ENCODE results near the gene BROX. TPM values are rescaled to one million over a fixed set of nuclear protein-coding genes. Genes with fewer than 3 reads are reported as not detected.
"Not testable (repeated sequence)": the region's sequence is repeated elsewhere in the genome, so short reads cannot be mapped to it uniquely, and the experiment has no call there.

Gene BROX
- total and polyA plus RNA-seq, 10 of the 15 experiments (the other 5 are each of a cell fraction or from before 2014, with no cell fraction given), result 5.8 to 42.0 (median 16.8) TPM

DNA sequence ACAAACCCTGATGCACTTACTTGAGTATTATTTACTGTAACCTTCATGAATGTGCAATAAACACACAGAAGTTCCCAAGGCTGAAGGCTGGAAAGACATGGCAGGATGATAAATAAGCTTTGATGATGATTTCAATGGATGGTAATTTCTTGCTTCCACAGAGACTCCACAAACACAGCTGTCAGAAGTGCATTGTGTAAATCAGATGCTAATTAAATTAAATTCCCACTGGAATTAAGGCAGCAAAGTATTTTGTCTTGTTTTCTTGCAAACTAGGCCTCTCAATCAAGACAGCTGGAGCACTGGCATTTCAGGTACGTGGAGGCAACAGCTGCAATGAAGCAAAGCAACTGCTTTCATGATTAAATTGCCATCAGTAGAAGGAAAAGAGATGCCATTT lies 48.7 kb downstream of the BROX start:
- H3K4me2 ChIP-seq (ENCODE audit: control insufficient read depth, insufficient read depth), result no peak overlapping the region
- ChIA-PET SMC1A (ENCODE audit: uncharacterized antibody, unreplicated experiment) (no interaction called here), CTCF (no interaction called here), POLR2A (no interaction called here), RAD21 (ENCODE audit: unreplicated experiment) (no interaction called here)
- intact Hi-C loops (cut with micrococcal nuclease; ENCODE audit: unreplicated experiment), result no loop called here
- no peaks in the 10 kb centered on the region for H3K9me3 ChIP-seq (replicated peaks; ENCODE audit: control insufficient read depth, insufficient read depth, low read length)
- FAIRE-seq (no peak), ATAC-seq (no peak), DNase-seq (ENCODE audit: low read depth, low spot score) (no peak)
- no TSS peak for BruUV-seq (replicated peaks)
- H3K4me3 ChIP-seq, result no peak overlapping the region
- H3K9ac ChIP-seq (ENCODE audit: control insufficient read depth, insufficient read depth, low read length), result no peak overlapping the region
- no peak overlapping the region for H2AFZ ChIP-seq (ENCODE audit: control insufficient read depth, low read depth, low read length)
- no peaks in the 10 kb centered on the region for H3K4me1 ChIP-seq (ENCODE audit: control insufficient read depth, insufficient read depth, low read length)
- H4K20me1 ChIP-seq (ENCODE audit: control insufficient read depth, insufficient read depth), result no peaks in the 10 kb centered on the region
- in situ Hi-C loops (cut with MboI), result no loop called here
- no peaks in the 10 kb centered on the region for H3K36me3 ChIP-seq (ENCODE audit: control insufficient read depth in 2 of 2, insufficient read depth in 2 of 2, low read length in 1 of 2)
- H3K27ac ChIP-seq (ENCODE audit: control insufficient read depth, insufficient read depth), result no peak overlapping the region
- no peaks in the 10 kb centered on the region; a peak in 1 of 4 replicates for H3K27me3 ChIP-seq (replicated peaks in 1 of 2; ENCODE audit: control insufficient read depth in 2 of 2, insufficient read depth in 2 of 2, low read length in 1 of 2)
- H3K79me2 ChIP-seq (ENCODE audit: control insufficient read depth, insufficient read depth, low read length), result no peaks in the 10 kb centered on the region
- WGBS (ENCODE audit: insufficient coverage, insufficient replicate concordance, low lambda C conversion rate, missing lambda C conversion rate), result 0% methylated on average over 1 of the region's 1 CpG
- TF ChIP-seq MEF2A (IDR thresholded peaks at IDR 0.05; ENCODE audit: insufficient read depth, low read depth, low read length) (no peak), SUZ12 (IDR thresholded peaks at IDR 0.05; ENCODE audit: unreplicated experiment) (no peak), GABPA (IDR thresholded peaks at IDR 0.05; ENCODE audit: low read depth) (no peak), JUND (IDR thresholded peaks at IDR 0.05; ENCODE audit: low read depth, low read length) (no peak), WRNIP1 (IDR thresholded peaks at IDR 0.05; ENCODE audit: borderline replicate concordance, low read depth, low read length) (no peak), KAT2A (conservative IDR thresholded peaks at IDR 0.05; ENCODE audit: control insufficient read depth, low read depth, low read length) (no peak), HCFC1 (IDR thresholded peaks at IDR 0.05; ENCODE audit: low read length) (no peak), SMAD5 (IDR thresholded peaks at IDR 0.05; ENCODE audit: low read depth) (no peak), FOXK2 (IDR thresholded peaks at IDR 0.05) (no peak), NFXL1 (IDR thresholded peaks at IDR 0.05; ENCODE audit: borderline replicate concordance) (no peak), YBX1 (IDR thresholded peaks at IDR 0.05) (no peak)
- TF ChIP-seq, protein P1, sequence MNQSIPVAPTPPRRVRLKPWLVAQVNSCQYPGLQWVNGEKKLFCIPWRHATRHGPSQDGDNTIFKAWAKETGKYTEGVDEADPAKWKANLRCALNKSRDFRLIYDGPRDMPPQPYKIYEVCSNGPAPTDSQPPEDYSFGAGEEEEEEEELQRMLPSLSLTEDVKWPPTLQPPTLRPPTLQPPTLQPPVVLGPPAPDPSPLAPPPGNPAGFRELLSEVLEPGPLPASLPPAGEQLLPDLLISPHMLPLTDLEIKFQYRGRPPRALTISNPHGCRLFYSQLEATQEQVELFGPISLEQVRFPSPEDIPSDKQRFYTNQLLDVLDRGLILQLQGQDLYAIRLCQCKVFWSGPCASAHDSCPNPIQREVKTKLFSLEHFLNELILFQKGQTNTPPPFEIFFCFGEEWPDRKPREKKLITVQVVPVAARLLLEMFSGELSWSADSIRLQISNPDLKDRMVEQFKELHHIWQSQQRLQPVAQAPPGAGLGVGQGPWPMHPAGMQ (IDR thresholded peaks at IDR 0.05; ENCODE audit: borderline replicate concordance), result no peak

DNA sequence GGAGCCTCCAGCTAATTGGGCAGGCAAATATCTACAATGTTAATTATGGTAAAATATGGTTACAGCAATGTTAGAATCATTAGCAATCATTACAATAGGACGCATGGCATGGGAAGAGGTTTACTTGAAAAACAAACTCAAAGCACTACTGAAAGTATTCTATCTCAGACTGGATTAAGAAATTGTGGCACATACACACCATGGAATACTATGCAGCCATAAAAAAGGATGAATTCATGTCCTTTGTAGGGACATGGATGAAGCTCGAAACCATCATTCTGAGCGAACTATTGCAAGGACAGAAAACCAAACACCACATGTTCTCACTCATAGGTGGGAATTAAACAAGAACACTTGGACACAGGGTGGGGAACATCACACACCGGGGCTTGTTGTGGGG lies 49.8 kb downstream of the BROX start:
- H3K79me2 ChIP-seq (ENCODE audit: control insufficient read depth, insufficient read depth, low read length); FAIRE-seq; H2AFZ ChIP-seq (ENCODE audit: control insufficient read depth, low read depth, low read length); BruUV-seq (replicated peaks); SMC1A ChIA-PET (ENCODE audit: uncharacterized antibody, unreplicated experiment); H3K36me3 ChIP-seq (ENCODE audit: control insufficient read depth in 2 of 2, insufficient read depth in 2 of 2, low read length in 1 of 2); H3K9me3 ChIP-seq (replicated peaks; ENCODE audit: control insufficient read depth, insufficient read depth, low read length); intact Hi-C loops (cut with micrococcal nuclease; ENCODE audit: unreplicated experiment); H4K20me1 ChIP-seq (ENCODE audit: control insufficient read depth, insufficient read depth); DNase-seq (ENCODE audit: low read depth, low spot score); ATAC-seq; H3K4me3 ChIP-seq; H3K27me3 ChIP-seq (replicated peaks in 1 of 2; ENCODE audit: control insufficient read depth in 2 of 2, insufficient read depth in 2 of 2, low read length in 1 of 2); in situ Hi-C loops (cut with MboI); H3K9ac ChIP-seq (ENCODE audit: control insufficient read depth, insufficient read depth, low read length); H3K4me2 ChIP-seq (ENCODE audit: control insufficient read depth, insufficient read depth); H3K4me1 ChIP-seq (ENCODE audit: control insufficient read depth, insufficient read depth, low read length); H3K27ac ChIP-seq (ENCODE audit: control insufficient read depth, insufficient read depth); RAD21 ChIA-PET (ENCODE audit: unreplicated experiment): not testable (repeated sequence)
- ChIA-PET CTCF (interaction anchor here (0.8 to 1.3 kb wide), 2 partner anchors 128 to 328 kb away, joined by 3 read pairs; no protein-coding TSS in a partner anchor), POLR2A (interaction anchor here (0.5 kb wide), 1 partner anchor 1481 kb away, joined by 4 read pairs; no protein-coding TSS in a partner anchor)
- WGBS (ENCODE audit: insufficient coverage, insufficient replicate concordance, low lambda C conversion rate, missing lambda C conversion rate), result 47% methylated on average over 2 of the region's 4 CpGs
